GM12892 (cell line): ENCODE results near the gene TNS1.

ENCODE experiments used
- DNase-seq: peaks from one replicate; pipeline ENCODE4 v3.0.0; 2011; ENCODE audit not compliant: insufficient read length
- FAIRE-seq: peaks from 2 replicates; lab custom pipeline; 2011; peaks lifted over from hg19 to GRCh38; lab: Jason Lieb, UNC
- POLR2A ChIP-seq: IDR thresholded peaks from 2 replicates; pipeline ENCODE4 v1.6.1; 2011; ENCODE audit warnings: low read depth, low read length, control low read depth
- POLR2AphosphoS5 ChIP-seq: IDR thresholded peaks from 2 replicates; pipeline ENCODE4 v1.6.1; 2011; ENCODE audit warnings: low read depth, low read length, control low read depth
- TAF1 ChIP-seq: IDR thresholded peaks from 2 replicates; pipeline ENCODE4 v1.6.1; 2011; ENCODE audit warnings: low read depth, mild to moderate bottlenecking, control low read depth, low read length, borderline replicate concordance

Gene TNS1

GRCh38 chr2:218002143-218002844 is 501 bp downstream of the TNS1 start:
- FAIRE-seq, result no peak
- DNase-seq, result no peak
- TF ChIP-seq POLR2AphosphoS5, result no peak
- TF ChIP-seq POLR2A, result no peak
- TF ChIP-seq TAF1, result no peak

- FAIRE-seq, result no peak
- no peak for DNase-seq
- TF ChIP-seq POLR2AphosphoS5 (no peak), TAF1 (no peak)
Measured at GRCh38 chr2:218001629-218002028, 1.2 kb downstream of the TNS1 start.

GRCh38 chr2:218000136-218000535 is 2.7 kb downstream of the TNS1 start:
- DNase-seq (no peak), FAIRE-seq (no peak)
- TF ChIP-seq TAF1 (no peak), POLR2AphosphoS5 (no peak), POLR2A (no peak)

- TF ChIP-seq POLR2A (no peak), TAF1 (no peak), POLR2AphosphoS5 (no peak)
- no peak for DNase-seq
- no peak for FAIRE-seq
Measured at GRCh38 chr2:217999595-217999959, 3.2 kb downstream of the TNS1 start.

- FAIRE-seq (peak; percentile 77), DNase-seq (no peak)
- TF ChIP-seq TAF1 (no peak), POLR2A (no peak)
Measured at GRCh38 chr2:217998926-217999594, 3.7 kb downstream of the TNS1 start.

- no peak for DNase-seq
- no peak for TF ChIP-seq POLR2A
- TF ChIP-seq POLR2AphosphoS5, result no peak
- TF ChIP-seq TAF1, result no peak
- no peak for FAIRE-seq
Measured at GRCh38 chr2:217997510-217997909, 5.3 kb downstream of the TNS1 start.

- FAIRE-seq, result no peak
- TF ChIP-seq POLR2AphosphoS5, result no peak
- TF ChIP-seq TAF1, result no peak
- TF ChIP-seq POLR2A, result no peak
- DNase-seq, result no peak
Measured at GRCh38 chr2:217996361-217996760, 6.4 kb downstream of the TNS1 start.

GRCh38 chr2:217995731-217996231 is 7.0 kb downstream of the TNS1 start:
- TF ChIP-seq POLR2AphosphoS5 (no peak), TAF1 (no peak), POLR2A (no peak)
- DNase-seq (no peak), FAIRE-seq (no peak)

GRCh38 chr2:217994776-217995274 is 8.0 kb downstream of the TNS1 start:
- TF ChIP-seq POLR2A (no peak), TAF1 (no peak)
- no peak for DNase-seq

GRCh38 chr2:217993817-217994463 is 8.9 kb downstream of the TNS1 start:
- FAIRE-seq (peak; percentile 66), DNase-seq (peak; percentile 84)
- TF ChIP-seq POLR2A (no peak), TAF1 (no peak), POLR2AphosphoS5 (no peak)

More at GRCh38 chr2:217994776-217995274, 8.0 kb downstream of the TNS1 start:
- FAIRE-seq, result no peak

- DNase-seq (no peak), FAIRE-seq (no peak)
- TF ChIP-seq TAF1 (no peak), POLR2AphosphoS5 (no peak), POLR2A (no peak)
Measured at GRCh38 chr2:217993138-217993537, 9.7 kb downstream of the TNS1 start.
